GM19240 (cell line): ENCODE data around the gene PXDN.
"Not testable (repeated sequence)": the region's sequence is repeated elsewhere in the genome, so short reads cannot be mapped to it uniquely, and the experiment has no call there.

ENCODE experiments used
- DNase-seq: peaks from one replicate; pipeline ENCODE4 v3.0.0; 2011; ENCODE audit warnings: low spot score; ENCODE audit not compliant: insufficient read length

PXDN gene

DNA sequence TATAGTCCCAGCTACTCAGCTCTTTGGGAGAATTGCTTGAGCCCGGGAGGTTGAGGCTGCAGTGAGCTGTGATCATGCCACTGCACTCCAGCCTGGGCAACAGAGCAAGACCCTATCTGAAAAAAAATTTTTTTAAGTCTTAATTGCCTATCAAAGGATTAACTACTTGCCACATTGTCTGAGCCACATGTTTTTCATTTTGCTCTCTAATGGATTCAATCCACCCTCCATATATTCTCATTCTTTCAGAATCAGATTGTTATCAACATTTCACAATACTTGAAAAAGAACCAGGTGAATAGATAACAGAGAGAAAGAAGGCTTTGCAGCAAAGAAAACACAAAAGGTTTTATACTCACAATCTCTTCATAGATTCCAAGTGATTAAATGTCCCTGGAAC is 61.0 kb downstream of the PXDN start:
- no peak for DNase-seq

DNA sequence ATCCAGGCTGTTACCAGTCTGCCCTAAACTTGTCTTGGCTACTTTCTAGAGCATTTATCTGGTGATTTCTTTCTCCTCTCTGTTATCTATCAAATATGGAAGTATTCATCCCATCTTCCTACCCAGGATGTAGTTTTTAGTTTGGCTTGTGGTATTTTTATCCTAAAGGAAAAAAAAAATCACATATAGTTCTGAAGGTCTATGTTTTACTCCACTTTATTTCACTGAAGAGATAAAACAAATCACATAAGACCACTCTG is 62.2 kb downstream of the PXDN start:
- no peak for DNase-seq

DNA sequence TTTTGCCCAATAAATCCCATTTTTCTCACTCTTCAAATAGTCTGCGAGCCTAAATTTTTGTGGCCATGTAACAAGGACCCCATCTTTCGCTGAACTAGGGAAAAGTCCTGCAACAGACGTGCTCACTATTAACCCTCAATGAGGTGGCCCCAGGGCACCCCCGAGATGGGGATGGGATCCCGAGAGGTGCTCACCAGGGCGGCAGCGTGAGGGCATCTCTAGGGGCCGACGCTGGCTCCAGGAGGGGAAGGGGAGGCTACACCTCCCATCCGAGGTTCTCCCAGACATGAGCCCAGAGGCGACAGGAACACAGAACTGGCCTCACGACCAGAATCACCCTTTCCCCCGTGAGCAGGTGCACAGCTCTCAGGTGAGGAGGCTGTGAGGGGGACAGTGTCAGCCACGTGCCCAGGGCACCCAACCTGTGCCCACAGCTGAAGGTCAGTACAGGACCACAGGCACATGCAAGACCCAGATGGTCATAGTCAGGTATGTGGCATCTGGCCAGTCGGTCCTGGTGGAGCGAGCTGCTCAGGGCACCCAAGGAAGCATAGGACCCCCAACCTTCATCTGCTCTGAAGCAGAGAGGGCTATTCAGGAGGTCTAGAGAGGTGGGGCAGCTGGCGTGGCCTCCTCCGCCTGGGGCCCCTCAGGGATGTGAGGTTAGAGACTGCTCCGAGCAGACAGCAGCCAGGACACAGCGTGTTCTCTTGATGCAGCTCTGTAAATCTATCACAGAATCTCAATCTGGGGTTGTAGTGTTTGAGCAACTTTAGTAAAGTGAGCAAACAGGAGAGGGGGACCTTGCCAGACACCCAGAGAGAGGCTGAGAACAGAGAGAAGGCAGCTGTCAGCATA is 62.8 kb downstream of the PXDN start:
- no peak for DNase-seq

DNA sequence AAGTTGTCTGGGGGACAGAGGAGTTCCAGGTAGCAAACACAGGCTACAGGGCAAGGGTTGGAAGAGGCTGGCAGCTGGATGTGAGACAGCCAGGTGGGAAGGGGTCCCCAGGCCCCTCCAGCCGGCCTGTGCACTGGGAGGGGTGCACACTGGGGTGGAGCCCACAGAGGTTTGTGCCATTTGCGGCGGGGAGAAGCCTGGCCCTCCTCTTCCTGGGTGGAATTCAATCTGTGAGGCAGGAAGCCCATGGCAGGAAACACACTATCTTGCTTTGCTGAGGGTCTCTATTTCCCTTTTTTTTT is 63.3 kb downstream of the PXDN start:
- no peak for DNase-seq

DNA sequence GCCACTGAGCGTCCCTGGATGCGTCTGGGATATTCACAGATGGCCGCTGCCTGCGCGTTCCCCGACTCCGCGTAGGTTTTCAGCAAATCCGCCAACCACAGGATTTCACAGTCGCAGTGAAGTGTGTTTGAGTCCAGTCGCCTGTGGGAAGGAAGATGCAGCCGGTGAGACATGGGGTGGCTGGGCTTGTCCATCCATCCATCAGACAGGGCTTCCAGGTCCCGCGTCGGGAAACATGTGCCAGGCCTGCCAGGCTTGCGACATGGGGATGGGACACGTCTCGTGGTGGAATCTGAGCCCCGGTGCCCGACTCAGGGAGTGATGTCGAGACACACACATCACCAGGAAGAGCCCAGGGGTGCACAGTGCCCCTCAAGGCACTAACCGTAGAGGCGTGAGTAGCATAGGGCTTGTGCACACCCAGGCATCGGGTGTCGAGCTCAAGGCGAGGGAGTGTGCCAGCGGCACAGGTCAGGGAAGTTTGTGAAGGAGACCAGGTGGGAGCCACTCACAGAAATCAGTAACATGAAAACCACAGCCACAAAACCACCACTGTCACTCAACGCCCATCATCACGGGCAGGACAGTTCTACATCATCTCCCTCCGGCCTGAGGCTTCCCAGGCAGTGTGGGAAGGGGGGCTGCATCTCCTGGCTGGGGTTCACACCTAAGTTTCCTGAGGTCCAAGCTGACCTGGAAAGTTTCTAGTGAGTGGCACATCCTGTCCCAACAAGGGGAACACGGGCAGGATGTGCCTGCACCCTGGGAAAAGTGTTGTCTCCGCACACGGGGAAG is 63.9 kb downstream of the PXDN start:
- no peak for DNase-seq

DNA sequence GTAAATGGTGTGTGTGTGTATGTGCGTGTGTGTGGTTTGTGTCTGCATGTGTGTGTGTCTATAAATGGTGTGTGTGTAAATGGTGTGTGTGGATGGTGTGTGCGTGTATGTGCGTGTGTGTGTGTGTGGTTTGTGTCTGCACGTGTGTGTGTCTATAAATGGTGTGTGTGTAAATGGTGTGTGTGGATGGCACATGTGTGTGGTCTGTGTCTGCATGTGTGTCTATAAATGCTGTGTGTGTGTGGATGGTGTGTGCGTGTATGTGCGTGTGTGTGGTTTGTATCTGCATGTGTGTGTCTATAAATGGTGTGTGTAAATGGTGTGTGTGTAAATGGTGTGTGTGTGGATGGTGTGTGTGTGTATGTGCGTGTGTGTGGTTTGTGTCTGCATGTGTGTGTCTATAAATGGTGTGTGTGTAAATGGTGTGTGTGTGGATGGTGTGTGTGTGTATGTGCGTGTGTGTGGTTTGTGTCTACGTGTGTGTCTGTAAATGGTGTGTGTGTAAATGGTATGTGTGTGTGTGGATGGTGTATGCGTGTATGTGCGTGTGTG is 64.8 kb downstream of the PXDN start:
- DNase-seq = not testable (repeated sequence)

DNA sequence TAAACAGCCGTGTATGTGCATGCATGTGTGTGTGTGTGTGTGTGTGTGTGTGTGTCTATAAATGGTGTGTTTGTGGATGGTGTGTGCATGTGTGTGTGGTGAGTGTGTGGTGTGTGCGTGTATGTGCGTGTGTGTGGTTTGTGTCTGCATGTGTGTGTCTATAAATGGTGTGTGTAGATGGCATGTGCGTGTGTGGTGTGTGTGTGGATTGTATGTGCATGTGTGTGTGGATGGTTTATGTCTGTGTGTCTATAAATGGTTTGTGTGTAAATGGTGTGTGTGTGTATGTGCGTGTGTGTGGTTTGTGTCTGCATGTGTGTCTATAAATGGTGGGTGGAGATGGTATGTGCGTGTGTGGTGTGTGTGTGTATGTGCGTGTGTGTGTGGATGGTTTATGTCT is 65.2 kb downstream of the PXDN start:
- not testable (repeated sequence) for DNase-seq

DNA sequence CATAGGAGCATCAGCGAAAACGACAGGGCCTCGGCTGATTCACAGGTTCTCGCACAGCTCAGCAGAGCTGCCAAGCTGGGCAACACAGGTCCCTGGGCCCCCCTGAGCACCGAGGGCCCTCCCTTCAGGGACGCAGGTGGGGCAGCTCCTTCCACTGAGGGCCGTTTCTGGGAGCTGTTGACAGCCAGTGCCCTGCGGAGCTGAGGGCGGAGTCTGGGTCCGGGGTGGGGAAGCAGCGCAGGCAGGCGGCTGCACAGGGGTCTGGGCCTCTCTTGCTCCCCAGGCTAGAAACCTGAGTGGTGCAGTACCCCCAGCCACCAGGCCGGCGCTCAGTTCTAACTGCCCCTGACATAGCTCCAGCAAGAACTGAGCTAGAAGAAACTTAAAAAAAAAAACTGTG is 65.7 kb downstream of the PXDN start:
- no peak for DNase-seq

DNA sequence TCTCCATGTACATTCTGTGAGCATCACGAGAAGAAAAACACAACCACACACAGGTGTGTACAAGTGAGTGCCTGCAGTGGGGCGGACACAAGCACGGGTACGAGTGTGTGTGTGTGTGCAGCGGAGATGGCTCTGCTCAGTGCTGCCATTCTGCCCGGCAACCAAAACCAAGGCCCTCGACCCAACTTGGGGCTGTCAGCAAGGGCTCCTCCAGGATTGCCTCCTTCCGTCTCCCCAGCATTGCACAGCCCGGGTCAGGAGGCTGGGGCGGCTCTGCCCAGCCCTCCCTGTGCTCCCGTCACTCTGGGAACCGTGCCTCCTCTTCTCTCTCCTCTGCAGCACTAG is 66.5 kb downstream of the PXDN start:
- DNase-seq = no peak

DNA sequence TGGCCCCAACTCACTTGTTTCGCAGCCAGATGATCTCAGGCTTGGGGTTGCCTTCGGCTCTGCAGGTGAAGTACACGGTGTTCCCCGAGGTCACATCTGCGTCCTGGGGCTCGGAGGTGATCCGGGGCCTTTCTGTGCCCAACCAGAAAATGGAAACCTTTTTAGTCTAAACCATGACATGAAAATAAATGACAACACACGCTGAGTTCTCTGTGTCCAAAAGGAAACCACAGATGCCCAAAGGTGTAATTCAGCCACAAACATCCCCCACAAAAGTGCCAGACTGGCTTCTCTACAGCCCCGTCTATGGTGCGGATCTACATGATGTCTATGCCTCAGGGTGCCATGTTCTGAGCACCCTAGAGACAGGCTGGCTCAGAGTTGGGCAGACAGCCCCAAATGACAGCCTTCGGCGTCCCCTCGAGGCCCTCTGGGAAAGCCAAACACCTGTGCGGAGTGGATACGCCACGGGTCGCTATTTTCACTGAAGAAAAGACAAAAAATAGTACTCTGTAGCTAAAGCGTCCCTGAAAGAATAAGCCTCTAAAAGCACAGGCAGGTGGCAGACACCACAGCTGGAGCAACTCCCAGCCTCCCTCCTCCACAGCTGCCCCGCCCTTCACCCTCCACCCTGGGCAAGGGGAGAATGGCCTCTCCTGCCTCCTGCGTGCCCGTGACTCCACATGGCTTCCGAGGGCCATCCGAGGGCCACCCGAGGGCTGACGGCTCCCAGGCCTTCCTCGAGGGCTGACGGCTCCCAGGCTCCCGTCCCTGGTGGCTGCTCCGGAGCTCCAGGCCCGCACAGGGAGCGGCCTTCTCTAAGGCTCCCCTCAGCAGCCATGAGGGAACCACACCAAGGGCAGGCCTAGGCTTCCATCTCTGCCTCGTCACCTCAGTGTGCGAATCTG is 67.1 kb downstream of the PXDN start:
- no peak for DNase-seq

DNA sequence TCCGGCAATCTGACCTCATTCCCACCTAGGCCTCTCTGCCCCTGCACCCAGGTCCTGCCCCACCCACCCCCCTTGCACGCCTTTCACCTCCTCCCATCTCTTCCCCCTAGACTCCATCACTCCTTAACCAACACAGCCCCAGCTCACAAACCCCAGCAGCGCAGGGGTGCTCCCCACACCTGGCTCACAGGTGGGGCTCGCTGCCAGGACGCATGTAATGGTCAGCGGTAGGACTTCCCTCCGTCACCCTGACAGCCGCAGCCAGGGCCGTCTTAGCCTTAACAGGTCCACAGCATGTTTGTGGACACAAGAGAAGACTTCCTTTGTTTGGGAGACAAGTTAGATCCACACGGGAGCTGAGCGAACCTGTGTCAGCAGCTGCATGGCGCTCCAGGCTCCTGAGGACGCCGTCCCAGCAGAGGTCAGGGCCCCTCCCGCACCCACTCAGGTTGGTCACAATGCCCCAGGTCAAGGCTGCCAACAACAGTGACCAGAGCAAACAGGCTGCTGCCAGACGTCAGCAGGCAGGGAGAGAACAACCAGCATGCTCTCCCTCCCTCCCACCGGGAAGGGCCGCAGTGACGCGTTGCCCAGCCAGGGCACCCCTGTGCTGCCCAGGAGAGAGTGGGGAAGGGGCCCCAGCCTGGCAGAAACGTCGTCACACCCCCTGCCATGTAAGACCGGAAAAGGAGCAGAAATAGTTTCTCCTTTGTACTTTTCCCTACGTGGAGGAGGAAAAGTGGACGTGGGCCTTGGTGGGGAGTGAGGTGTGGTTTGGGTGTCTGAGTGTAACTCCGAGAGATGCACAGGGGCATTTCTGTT is 68.0 kb downstream of the PXDN start:
- DNase-seq = no peak

DNA sequence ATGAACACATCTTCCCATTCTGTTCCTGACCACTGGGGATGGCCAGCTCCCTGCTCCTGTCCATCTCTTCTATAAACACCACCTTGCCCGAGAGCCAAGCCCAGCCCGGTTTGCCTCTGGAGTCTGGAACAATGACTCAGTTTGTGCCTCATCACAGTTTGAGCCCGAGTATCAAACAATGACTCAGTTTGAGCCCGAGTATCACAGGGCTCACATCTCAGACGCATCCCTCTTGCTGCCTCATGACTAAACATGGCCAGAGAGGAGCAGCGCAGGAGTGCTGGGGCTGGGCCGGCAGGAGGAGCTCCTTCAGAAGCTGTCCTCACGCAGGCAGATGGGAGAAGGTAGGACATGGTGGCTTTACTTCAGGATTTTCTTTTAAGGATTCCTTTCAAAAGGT is 68.7 kb downstream of the PXDN start:
- DNase-seq = no peak

DNA sequence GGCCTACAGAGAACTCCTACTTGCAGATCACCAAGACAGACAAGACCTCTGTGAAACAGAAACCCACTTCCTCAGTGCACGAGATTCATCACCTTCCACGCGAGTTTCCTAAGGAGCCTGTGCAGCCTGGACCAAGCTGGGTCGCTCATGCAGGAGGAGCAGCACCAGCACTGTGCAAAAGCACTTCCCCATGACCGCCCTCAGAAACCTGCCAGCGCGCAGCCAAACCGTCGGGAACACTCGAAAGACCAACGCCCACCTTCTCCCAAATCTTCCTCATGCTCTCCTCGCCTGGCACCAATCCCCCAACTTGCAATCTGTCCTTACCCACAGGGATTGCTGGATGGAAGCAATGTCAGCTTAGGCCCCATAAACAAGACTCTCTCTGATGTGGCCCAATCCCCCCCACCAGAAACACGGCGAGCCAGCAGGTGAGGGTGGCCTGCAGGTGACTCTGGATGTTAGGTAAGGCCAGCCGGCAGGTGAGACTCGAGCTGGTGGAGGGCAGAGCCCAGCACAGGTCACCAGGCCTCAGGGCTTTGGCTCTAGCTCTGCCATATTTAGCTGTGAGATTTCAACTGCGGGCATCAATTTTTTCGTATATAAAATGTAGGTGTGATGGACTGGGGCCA is 69.4 kb downstream of the PXDN start:
- no peak for DNase-seq

DNA sequence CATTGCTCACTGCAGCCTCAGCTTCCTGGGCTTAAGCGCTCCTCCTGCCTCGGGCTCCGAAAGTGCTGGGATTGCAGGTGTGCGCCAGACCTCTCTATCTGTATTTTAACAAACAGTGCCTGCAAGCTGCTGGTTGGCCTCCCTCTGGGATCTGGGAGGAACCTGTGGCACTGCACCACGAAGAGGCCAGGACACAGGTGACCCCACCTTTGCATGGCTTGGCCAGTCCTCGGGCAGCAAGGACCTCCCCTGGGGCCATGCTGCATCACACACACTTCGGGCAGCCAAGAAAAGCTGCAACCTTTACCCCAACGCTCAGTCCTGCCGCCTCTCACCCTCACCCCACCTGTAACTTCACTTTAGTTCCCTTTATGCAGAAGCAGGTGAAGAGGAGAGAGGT is 70.0 kb downstream of the PXDN start:
- DNase-seq = no peak

DNA sequence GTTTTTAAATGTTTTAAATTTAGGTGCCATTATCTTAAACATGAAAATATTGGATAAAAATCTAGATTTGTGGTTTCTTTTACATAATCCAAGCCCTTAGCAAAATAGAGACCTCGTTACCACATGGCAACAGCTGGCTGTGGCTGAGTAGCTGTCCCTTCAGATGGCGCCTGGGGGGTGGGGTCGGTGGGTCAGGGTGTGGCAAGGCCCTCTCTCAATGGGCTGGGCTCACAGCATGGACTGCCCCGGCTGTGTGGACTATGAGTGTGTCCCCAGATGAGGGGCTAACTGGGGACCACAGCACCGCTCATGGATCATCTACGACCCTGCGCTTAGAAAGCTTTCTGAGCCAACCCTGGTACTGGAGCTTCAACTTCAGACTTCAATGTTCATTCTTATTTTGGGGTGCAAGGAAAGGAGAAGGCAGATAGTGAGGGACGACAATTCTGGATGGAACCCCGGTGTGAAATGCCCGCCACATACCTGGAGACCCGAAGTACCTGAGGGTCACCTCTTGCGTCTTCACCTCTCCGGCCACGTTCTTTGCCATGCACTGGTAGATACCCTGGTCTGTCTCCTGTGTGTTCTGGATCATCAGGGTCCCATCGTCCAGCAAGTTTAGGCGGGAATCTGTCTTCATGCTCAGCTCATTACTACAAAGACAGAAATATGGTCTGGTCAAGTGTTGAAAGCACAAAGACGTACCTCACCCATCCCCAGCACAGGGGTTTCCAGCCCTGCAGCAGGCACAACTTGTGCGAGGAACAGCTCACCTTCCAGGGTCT is 71.0 kb downstream of the PXDN start:
- DNase-seq = no peak

DNA sequence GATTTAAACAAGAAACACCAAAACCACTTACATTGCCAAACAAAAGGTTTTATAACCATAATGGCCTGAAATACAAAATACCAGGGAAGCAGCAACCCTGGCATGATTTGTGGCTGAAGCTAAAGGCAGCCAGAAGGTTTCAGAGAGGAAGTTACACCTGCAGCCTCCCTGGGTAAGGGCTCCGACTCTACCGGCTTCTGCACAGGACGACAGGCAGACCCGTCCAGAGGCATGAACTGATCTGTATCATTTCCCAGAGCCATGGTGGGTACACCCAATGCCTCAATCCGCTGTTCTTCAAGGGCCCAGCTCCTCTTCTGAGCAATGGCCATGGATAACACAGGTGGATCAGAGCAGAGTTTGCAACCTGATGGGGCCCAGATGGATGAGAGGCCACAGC is 71.6 kb downstream of the PXDN start:
- DNase-seq = no peak

DNA sequence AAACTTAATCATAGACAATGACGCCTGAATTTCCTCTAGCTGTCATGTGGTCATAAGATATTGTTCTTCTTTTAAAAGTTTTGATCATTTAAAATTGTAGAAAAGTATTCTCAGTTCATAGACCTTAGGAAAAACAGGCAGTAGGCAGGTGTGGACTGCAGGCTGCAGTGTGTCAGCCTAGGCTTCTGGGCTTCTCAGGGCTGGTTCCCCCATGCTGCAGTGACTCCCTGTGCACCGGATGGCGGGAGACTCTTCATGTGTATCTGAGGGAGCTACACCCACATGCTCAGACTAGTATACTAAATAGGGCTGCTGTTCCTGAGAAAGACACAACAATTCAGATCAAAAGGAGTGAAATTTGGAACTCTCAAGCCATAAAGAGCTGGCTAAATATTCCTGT is 72.4 kb downstream of the PXDN start:
- DNase-seq = no peak

DNA sequence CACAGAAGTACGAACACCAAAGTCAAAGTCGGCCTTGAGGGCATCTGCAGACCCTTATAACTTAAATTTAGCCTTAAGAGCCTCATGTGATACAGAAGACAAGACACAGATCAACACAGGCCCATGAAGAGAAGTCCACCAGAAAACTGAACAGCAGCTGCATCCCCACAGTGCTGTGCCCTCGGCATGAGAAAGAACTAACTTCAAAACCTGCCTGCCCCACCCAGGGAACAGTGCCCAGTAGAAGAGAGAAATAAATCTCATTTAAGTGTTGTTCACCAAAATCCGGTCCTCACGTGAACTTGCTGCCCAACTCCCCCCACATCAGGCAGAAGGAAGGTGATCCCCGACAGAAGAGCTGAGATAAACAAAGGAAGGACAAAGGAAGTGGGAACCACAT is 73.7 kb downstream of the PXDN start:
- no peak for DNase-seq

DNA sequence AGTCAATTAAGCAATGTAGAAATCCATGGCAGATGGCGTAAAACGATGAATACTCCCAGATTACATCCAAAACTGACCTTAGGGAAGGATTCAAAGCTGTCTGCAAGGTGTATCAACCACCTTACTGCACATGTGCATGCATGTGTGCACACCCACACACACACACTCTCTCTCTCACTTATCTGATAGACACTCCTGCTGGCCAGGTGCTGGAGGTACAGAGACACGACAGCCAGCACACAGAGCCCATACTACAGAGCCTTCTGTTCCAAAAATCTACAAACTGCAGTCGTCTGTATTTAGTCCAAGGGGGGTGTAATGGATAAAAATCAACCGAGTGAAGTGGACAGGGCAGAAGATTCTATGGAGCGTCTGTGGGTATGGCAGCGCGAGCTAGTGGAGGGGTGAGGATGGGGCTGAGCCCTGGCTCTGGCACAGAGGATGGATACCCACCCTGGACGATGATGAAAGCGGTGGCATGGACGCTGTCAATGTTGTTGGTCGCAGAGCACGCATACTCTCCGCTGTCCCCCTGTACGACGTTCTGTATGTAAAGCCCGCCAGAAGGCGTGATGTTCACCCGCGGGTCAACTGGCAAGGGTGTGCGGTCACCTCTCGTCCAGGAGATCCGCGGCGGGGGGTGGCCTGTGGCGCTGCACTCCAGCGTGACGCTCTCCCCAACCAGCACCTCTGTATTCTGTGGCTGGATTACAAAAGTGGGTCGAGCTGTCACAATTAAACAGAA is 78.4 kb downstream of the PXDN start:
- DNase-seq = no peak
